Measurements from ENCODE around the gene SUPT4H1.

Gene SUPT4H1

DNA sequence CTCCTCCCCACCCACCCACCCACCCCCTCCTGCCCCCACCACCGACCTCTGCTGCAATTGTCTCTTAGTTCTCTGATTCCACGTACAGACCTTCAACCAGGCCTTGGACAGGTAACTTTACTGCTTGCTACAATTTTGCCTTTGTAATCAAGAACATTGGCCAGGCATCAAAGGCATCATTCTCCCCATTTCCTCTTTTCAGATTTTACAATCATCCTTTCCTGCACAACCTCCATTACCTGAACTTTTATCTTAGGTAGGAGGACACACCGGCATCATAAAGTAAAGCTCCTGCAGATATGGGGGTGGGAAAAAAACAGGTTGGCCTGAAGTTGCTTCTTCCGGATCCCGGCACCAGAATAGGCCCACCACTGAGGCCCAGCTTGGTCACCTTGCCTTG is 25.7 kb upstream of the SUPT4H1 start:
- in situ Hi-C loops (cut with HindIII; ENCODE audit: low pct_ligation_motif_present, low sequenced_read_pairs) = no loop called here
- Histone ChIP-seq H3K27ac (no peak overlapping the region), H3K4me3 (ENCODE audit: low read depth, low read length) (no peak overlapping the region), H3K27me3 (replicated peaks) (no peaks in the 10 kb centered on the region), H3K36me3 (replicated peaks) (no peaks in the 10 kb centered on the region)
- DNase-seq = no peak
- TF ChIP-seq, protein P1, sequence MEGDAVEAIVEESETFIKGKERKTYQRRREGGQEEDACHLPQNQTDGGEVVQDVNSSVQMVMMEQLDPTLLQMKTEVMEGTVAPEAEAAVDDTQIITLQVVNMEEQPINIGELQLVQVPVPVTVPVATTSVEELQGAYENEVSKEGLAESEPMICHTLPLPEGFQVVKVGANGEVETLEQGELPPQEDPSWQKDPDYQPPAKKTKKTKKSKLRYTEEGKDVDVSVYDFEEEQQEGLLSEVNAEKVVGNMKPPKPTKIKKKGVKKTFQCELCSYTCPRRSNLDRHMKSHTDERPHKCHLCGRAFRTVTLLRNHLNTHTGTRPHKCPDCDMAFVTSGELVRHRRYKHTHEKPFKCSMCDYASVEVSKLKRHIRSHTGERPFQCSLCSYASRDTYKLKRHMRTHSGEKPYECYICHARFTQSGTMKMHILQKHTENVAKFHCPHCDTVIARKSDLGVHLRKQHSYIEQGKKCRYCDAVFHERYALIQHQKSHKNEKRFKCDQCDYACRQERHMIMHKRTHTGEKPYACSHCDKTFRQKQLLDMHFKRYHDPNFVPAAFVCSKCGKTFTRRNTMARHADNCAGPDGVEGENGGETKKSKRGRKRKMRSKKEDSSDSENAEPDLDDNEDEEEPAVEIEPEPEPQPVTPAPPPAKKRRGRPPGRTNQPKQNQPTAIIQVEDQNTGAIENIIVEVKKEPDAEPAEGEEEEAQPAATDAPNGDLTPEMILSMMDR (IDR thresholded peaks at IDR 0.05; ENCODE audit: low read depth, low read length, missing control alignments) = no peak

DNA sequence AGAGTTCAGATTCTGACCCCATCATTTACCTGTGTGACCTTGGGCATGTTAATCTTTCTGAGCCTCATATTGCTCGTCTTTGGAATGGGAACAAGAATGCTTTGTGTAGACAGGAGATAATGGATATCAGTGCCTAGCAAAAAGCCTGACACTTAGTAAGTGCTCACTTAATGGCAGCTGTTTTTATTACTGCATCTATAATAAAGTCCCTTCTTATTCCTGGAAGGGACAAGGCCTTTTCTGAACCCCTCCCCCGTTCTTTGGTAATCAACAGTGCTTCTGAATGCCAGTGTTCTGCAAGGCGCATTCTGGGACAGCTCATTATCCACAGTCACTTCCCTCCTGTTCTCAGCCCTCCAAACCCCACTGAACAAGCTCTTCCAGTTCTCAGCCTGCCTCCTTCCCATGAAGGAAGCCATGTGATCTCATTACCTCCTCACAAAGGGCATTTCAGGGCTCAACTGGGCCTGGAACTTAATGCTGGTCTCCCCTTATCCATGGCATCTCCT is 25.1 kb upstream of the SUPT4H1 start:
- in situ Hi-C loops (cut with HindIII; ENCODE audit: low pct_ligation_motif_present, low sequenced_read_pairs) = no loop called here

DNA sequence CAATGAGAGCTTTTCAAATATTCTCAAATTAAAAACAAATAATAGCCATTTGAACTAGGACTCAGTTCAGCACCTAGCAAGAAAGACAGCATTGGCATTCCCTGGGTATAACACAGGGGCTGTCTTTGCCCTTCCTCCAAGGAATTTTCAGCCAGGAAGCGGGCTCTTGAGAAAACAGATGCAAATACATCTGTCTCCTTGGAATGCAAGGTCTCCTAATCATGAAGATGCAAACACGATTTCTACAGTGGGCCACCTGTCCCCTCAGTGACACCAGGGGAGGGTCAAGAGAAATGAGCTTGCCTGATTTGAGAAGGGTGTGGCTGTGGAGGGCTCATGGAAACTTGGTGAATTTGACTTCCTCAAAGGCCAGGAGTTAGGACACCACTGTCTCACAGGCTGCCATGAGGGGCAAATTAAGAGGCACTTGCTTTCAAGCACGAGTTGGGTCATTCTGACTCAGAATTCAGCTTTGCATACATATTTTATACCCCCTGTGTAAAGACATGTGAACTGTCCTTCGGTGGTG is 24.5 kb upstream of the SUPT4H1 start:
- H3K36me3 ChIP-seq (replicated peaks) = no peaks in the 10 kb centered on the region
- H3K27ac ChIP-seq = no peak overlapping the region
- TF ChIP-seq, protein P1 (IDR thresholded peaks at IDR 0.05; ENCODE audit: low read depth, low read length, missing control alignments) = no peak
- DNase-seq = no peak
- no peak overlapping the region for H3K4me3 ChIP-seq (ENCODE audit: low read depth, low read length)
- in situ Hi-C loops (cut with HindIII; ENCODE audit: low pct_ligation_motif_present, low sequenced_read_pairs) = no loop called here
- no peaks in the 10 kb centered on the region for H3K27me3 ChIP-seq (replicated peaks)

More for the DNA sequence above, 25.1 kb upstream of the SUPT4H1 start:
- TF ChIP-seq, protein P1 (IDR thresholded peaks at IDR 0.05; ENCODE audit: low read depth, low read length, missing control alignments) = no peak
- no peak overlapping the region for H3K4me3 ChIP-seq (ENCODE audit: low read depth, low read length)
- no peaks in the 10 kb centered on the region for H3K36me3 ChIP-seq (replicated peaks)
- H3K27me3 ChIP-seq (replicated peaks) = no peaks in the 10 kb centered on the region
- no peak for DNase-seq
- no peak overlapping the region for H3K27ac ChIP-seq

DNA sequence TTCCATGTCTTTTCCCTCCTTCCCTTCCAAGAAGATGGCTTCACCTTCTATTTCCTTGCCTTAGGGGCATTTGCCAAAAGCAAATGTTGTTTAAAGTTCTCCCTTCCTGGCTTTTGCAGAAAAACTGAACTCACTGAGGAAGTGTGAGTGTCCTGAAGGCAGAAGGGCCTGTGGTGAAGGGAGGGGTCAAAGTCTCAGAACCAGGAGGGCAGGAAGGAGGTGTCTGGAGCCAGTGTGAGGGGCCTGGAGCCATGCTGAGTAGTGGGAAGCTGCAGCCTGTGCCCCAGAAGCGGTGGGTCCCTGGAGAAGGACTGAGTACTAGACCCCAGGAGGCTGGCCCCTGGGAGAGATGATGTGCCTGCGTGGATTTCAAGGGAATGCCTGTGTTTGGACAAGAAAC is 23.8 kb upstream of the SUPT4H1 start:
- TF ChIP-seq, protein P1 (IDR thresholded peaks at IDR 0.05; ENCODE audit: low read depth, low read length, missing control alignments) = no peak
- in situ Hi-C loops (cut with HindIII; ENCODE audit: low pct_ligation_motif_present, low sequenced_read_pairs) = no loop called here
- no peak overlapping the region for H3K4me3 ChIP-seq (ENCODE audit: low read depth, low read length)
- no peaks in the 10 kb centered on the region for H3K36me3 ChIP-seq (replicated peaks)
- no peak overlapping the region for H3K27ac ChIP-seq
- no peak for DNase-seq
- H3K27me3 ChIP-seq (replicated peaks) = no peaks in the 10 kb centered on the region

DNA sequence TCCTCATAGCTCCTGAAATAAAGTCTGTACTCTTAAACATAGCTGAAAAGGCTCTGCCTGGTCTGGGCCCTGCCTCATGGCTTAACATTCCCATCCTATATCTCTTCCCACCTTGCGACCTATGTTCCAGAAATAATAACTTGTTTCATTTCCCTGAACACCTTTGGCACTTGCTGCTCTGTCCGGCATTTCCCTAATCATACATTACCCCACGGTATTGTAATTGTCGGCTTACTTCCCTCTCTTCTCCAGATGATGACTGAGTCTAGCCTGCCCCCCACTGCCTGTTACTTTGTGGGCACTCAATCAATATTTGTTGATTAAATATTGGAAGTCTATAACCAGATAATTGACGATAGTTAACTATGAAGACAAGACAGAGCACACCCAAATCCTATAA is 23.3 kb upstream of the SUPT4H1 start:
- in situ Hi-C loops (cut with HindIII; ENCODE audit: low pct_ligation_motif_present, low sequenced_read_pairs) = no loop called here
- no peaks in the 10 kb centered on the region for H3K27me3 ChIP-seq (replicated peaks)
- H3K27ac ChIP-seq = no peak overlapping the region
- no peaks in the 10 kb centered on the region for H3K36me3 ChIP-seq (replicated peaks)
- no peak overlapping the region for H3K4me3 ChIP-seq (ENCODE audit: low read depth, low read length)
- DNase-seq = no peak
- TF ChIP-seq, protein P1 (IDR thresholded peaks at IDR 0.05; ENCODE audit: low read depth, low read length, missing control alignments) = no peak

DNA sequence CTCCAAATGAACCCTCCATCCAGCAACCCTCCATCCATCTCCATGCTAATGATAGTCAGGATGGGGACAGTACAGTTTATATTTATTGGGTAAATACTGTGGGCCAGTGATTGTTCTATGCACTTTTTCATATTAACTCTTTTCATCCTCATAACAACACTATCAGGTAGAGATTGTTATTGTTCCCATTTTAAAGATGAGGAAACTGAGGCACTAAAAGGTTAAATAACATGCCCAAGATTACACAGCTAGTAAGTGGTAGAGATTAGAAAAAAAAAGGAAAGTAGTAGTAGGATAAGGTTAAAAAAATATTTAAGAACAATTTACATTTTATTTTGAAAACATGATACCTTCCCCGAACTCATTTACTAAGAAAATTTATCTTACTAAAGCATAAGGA is 21.9 kb upstream of the SUPT4H1 start:
- no peaks in the 10 kb centered on the region for H3K27me3 ChIP-seq (replicated peaks)
- no peak overlapping the region for H3K27ac ChIP-seq
- no peak for DNase-seq
- no peak overlapping the region for H3K4me3 ChIP-seq (ENCODE audit: low read depth, low read length)
- H3K36me3 ChIP-seq (replicated peaks) = no peaks in the 10 kb centered on the region
- TF ChIP-seq, protein P1 (IDR thresholded peaks at IDR 0.05; ENCODE audit: low read depth, low read length, missing control alignments) = no peak
- in situ Hi-C loops (cut with HindIII; ENCODE audit: low pct_ligation_motif_present, low sequenced_read_pairs) = no loop called here
